Measurements from ENCODE around the gene SHC4.
"Not testable (repeated sequence)": the region's sequence is repeated elsewhere in the genome, so short reads cannot be mapped to it uniquely, and the experiment has no call there.

The SHC4 gene

DNA sequence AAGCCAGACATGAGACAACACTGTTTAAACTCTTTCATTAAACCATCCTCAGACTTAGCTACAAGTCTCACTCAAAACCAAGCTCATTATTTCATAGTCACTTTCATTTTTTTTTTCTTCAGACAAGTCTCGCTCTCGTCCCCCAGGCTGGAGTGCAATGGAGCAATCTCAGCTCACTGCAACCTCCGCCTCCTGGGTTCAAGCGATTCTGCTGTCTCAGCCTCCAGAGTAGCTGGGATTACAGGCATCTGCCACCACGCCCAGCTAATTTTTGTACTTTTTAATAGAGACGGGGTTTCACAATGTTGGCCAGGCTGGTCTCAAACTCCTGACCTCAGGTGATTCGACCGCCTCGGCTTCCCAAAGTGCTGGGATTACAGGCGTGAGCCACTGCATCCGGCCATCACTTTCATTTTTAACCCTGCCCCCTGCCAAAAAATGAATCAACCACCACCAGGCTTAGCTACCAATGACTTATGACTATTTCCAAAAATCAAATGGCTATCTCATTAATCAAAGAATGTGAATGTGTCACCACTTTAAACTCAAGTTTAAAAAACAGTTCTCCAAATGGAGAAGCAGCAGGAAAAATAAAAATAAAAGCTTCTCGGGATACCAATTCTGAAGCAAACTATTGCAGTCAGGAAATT, 173.1 kb downstream of the SHC4 start:
- not testable (repeated sequence) for DNase-seq

DNA sequence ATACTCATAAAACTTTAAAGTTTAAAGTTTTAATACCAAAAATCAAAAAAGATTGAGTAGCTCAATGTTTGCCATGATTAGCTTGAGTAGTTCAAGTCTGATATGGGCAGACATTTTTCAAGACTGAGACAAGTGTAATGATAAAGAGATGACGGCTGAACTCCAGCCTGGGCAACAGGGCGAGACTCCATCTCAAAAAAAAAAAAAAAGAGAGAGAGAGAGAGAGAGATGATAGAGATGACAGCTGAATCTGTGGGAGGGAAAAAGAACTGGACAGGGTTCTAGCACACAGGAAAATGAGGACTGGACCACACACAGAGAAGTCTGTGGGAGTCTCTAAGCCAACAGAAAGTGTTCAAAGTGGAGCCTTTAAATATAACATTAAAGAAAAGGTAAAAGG, 178.0 kb downstream of the SHC4 start:
- no peak for DNase-seq

DNA sequence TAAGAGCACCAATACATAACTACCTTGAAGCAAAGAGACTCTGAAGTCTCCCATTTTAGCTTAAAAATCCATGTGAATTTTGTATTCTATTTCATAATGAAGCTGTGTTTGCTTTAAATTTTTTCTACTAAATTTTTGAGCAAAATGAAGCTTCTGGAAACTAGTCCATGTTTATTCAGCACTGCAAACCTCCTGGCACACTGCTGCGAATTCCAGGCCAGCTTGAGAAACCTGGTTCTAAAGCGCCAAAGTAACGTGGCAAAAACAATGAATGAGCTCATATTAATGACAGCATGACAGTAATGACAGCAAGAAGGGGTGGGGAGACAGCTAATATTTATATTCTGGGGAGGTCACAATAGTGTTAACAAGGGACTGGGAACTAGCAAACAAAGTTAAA, 178.5 kb downstream of the SHC4 start:
- no peak for DNase-seq

DNA sequence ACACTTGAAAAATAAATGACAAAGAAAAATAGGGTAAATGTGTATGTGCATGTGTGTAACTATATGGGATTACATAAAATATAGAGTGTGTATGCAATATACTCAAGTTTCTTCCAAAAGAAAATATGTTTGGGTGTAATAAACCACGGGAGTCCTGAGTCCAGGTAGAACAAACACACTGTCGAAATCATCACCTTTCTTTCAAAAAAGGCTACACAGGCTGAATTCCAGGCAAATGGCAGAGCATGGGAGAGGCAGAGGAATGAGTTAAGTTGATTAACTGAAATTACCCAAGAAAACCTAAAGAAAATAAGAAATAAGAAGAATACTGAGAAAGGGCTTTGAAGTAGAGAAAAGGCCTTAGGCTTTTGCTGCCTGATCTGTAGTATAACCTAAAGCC, 179.0 kb downstream of the SHC4 start:
- no peak for DNase-seq

DNA sequence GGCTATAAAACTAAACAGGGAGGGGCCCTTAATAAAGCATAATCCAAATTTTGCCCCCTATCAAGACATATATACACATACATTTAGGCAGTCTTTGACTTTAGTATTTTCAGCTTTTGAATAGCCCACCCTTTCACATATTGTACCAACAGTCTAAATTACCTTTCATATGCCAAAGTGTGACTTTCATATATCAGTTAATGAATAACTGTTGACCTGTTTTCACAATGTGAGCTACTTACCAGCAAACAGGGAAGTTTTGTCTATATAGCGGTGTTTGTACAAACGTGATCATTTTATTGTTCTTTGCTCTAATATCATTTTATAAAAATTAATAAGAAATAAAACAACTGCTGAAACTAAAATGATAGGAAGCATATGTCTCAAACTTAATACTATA, 180.8 kb downstream of the SHC4 start:
- no peak for DNase-seq

DNA sequence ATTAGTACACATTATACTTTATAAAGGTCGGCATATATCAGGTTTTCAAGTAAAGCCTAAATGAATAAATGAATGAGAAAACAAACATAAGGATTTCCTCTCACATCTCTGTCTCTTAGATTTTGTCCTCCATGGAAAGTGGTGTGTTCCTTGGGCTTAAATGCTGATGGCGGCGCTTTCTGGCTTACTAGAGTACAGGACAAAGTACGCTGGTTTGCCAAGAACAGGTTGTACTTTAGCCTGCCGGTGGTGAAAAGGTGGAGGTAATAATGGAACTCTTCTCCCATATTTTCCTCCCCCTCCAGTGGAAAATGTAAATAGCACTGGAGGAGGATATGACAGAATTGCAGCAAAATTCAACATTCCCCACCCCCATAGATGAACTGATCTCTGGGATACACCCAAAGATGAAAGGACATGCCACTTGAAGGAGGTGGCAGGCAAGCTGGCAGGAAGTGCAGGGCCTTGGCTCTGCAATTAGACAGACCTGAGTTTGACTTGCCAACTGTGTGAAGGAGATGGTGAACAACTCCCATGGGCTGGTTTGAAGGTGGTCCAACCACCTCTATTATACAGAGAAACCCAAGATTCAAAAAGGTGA, 182.1 kb downstream of the SHC4 start:
- no peak for DNase-seq

DNA sequence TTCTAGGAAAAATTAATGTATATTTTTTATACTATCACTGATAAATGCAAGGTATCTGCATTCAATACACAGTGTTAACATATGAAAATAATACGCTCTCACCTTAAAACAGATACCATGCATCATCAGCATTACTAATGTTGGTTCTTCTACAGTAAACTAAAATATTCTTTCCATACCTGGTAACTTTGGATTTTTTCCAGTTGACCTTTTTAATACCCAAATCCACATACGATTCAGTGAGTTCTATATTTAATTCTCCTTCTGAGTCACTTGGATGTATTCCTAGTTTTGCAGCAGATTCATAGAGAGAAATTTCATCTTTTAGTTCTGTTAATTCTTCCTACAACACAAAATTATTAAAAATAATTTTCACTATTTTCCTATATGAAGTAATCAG, 182.7 kb downstream of the SHC4 start:
- no peak for DNase-seq

DNA sequence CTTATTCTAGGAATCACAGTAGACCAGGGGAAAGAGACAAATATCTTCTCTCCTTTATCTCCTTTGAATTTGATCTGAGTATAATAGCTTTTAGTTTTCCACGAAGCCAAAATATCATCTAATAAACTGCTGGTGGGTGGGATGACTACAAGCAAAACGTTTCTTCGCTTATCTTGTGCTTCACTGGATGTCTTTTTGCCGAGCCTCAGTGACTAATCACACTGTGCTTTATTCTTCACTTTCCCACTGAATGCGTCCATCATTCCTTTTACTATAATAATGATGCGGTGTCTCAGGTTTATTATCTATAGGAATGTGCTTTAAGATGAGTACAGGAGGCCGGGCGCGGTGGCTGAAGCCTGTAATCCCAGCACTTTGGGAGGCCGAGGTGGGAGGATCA, 185.4 kb downstream of the SHC4 start:
- no peak for DNase-seq

DNA sequence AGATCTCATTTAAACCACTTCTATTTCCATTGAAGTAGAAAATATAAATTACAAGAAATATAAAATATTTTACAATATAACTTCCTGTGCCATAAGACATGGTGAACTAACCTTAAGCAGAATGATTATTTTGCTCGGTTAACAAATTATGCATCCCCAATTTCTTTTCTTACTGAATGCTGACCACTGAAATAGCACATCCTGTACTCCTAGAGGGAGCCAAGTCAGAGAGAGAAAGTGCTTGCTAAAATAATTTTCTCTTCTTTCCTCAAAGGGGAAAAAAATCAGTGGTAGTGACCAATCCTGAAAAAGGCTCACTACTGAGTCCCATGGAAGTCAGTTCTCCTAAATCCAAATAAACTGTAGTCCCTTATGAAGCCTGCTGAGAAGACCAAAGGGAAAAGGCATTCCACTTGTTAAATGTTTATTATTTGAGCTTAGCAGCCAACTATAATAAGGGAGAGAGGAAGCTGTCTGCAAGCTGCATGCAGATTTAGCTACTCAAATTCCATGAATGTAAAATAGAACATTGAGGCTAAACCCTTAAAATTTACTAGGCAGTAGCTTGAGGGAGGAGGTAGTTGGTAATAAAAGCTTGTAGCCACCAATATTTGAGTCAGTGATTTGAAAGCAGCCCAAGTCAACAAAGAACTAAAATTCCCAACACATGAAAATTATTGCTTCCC, 185.9 kb downstream of the SHC4 start:
- DNase-seq: no peak

DNA sequence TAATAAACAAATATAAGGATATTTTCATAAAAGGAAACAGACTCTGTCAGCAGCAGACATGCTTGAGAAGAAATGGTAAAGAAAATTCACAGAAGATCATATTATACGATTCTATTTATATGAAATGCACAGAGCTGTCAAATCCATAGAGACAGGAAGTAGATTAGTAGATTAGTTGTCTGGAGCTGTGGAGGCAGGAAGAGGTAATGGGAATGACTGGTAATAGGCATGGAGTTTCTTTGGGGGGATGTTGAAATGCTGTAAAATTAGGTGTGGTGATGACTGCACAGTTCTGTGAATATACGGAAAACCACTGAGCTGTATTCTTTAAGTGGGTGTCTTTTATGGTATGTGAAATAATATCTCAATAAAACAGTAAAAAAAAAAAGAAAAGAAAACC, 188.2 kb downstream of the SHC4 start:
- DNase-seq: no peak

DNA sequence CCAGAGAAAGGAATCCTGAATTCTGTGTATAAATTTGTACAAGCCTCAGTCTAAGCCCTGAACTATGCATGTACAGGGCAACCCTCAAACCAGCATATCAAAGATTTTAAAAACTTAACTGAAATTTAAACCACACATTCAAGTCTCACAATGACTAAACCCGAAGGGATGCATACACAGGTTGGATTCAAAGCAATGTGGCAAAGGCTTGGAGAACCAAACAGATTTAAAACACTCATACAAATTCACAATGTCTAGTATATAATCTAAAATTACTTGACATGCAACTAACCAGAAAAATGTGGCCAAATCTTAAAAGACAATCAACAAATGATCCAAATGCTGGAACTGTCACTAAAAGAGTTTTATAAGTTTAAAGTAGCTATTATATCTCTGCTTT, 189.2 kb downstream of the SHC4 start:
- DNase-seq: no peak
